Mammary epithelial cell (primary cell): ENCODE measurements around the gene IMPG2.

ENCODE experiments used
- EZH2 ChIP-seq: IDR thresholded peaks from 2 replicates; pipeline ENCODE4 v1.6.1; 2012; ENCODE audit warnings: low read length, inconsistent platforms, borderline replicate concordance
- TF ChIP-seq, protein P1 (sequence below), 2 donors: IDR thresholded peaks in 1 of 2; conservative IDR thresholded peaks in 1 of 2; 2 replicates each; pipeline ENCODE4 v1.5.1; 2011 to 2012; ENCODE audit warnings: inconsistent platforms in 2 of 2, low read length in 2 of 2, mild to moderate bottlenecking in 2 of 2, control low read depth in 1 of 2, low read depth in 1 of 2; ENCODE audit not compliant: insufficient read depth in 1 of 2; ENCODE audit errors: extremely low read depth in 1 of 2

DNA sequence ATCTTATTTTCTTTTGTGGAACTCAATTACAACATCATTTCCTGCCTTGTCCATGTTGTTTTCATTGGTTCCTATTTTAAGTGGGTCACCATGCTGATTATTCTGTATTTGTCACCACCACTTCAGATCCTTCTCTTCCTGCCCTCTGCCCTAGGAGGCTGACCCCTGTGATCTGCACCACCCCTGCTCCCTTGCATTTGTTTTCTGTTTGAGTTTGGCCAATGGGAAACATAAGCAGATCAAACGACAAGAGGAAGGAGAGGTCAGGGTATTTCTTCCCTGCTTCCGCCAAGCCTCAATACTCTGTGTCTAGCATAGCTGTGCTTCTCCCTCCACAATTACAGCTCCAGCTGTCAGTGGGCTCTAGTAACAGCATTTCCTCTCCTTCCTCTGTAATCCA is 71.6 kb downstream of the IMPG2 start:
- TF ChIP-seq, protein P1, sequence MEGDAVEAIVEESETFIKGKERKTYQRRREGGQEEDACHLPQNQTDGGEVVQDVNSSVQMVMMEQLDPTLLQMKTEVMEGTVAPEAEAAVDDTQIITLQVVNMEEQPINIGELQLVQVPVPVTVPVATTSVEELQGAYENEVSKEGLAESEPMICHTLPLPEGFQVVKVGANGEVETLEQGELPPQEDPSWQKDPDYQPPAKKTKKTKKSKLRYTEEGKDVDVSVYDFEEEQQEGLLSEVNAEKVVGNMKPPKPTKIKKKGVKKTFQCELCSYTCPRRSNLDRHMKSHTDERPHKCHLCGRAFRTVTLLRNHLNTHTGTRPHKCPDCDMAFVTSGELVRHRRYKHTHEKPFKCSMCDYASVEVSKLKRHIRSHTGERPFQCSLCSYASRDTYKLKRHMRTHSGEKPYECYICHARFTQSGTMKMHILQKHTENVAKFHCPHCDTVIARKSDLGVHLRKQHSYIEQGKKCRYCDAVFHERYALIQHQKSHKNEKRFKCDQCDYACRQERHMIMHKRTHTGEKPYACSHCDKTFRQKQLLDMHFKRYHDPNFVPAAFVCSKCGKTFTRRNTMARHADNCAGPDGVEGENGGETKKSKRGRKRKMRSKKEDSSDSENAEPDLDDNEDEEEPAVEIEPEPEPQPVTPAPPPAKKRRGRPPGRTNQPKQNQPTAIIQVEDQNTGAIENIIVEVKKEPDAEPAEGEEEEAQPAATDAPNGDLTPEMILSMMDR (conservative IDR thresholded peaks at IDR 0.05 in 1 of 2, IDR thresholded peaks at IDR 0.05 in 1 of 2; ENCODE audit: extremely low read depth in 1 of 2, insufficient read depth in 1 of 2, low read depth in 1 of 2, low read length in 2 of 2): no peak
- TF ChIP-seq EZH2: no peak
